Stomach (tissue), 9 donors: ENCODE results near the gene CHD9. TPM values are rescaled to one million over a fixed set of nuclear protein-coding genes. Genes with fewer than 3 reads are reported as not detected.

Source experiments
- DNase-seq, 2 donors: peaks; one replicate each; pipeline versions ENCODE4 v3.0.0 to v3.0.0-alpha.2; 2013 to 2019
- H3K27ac ChIP-seq, 5 donors: fragments of 200-600 bp in 4 of 5; sonication (generic) in 4 of 5; one replicate each; pipeline ENCODE4 v1.5.1; 2013 to 2019; ENCODE audit warnings: mild to moderate bottlenecking in 1 of 5, moderate library complexity in 1 of 5
- H3K27me3 ChIP-seq, 3 donors: fragments of 200-600 bp; sonication (generic); one replicate each; pipeline ENCODE4 v1.5.1; 2017 to 2019; ENCODE audit warnings: mixed run types in 1 of 3
- H3K36me3 ChIP-seq, 4 donors: fragments of 200-600 bp; sonication (generic); 1 replicate in 3 of 4; 2 replicates in 1 of 4; pipeline ENCODE4 v1.5.1; 2016 to 2019
- H3K4me1 ChIP-seq, 4 donors: fragments of 200-600 bp; sonication (generic); one replicate each; pipeline ENCODE4 v1.5.1; 2016 to 2019
- H3K4me3 ChIP-seq, 4 donors: fragments of 200-600 bp; sonication (generic) in 3 of 4; one replicate each; pipeline ENCODE4 v1.5.1; 2016 to 2019; ENCODE audit warnings: mild to moderate bottlenecking in 1 of 4
- H3K9me3 ChIP-seq, 4 donors: fragments of 200-600 bp; sonication (generic); one replicate each; pipeline ENCODE4 v1.5.1; 2016 to 2019
- CTCF ChIP-seq, 7 experiments: fragments of 450-650 bp in 4 of 7; fragments of 200-600 bp in 3 of 7; sonication (generic) in 3 of 7; IDR thresholded peaks; one replicate each; pipeline ENCODE4 v1.5.1; 2016 to 2019; ENCODE audit warnings: antibody characterized with exemption in 7 of 7, control low read depth in 2 of 7, mild to moderate bottlenecking in 1 of 7
- EP300 ChIP-seq: sonication (generic); formaldehyde crosslinking; IDR thresholded peaks from one replicate; pipeline ENCODE4 v1.6.1; 2017; ENCODE audit warnings: antibody characterized with exemption
- POLR2A ChIP-seq, 4 donors: fragments of 450-650 bp; IDR thresholded peaks; one replicate each; pipeline ENCODE4 v1.6.1; 2016; ENCODE audit warnings: antibody characterized with exemption in 4 of 4, control low read depth in 2 of 4, mild to moderate bottlenecking in 1 of 4, moderate library complexity in 1 of 4
- POLR2AphosphoS5 ChIP-seq, 3 donors: sonication (generic); formaldehyde crosslinking; IDR thresholded peaks; one replicate each; pipeline ENCODE4 v1.6.1; 2016; ENCODE audit warnings: antibody characterized with exemption in 3 of 3
- WGBS, 5 donors: extraction: QIAGEN DNeasy Blood & Tissue Kit in 3 of 5; methylation state at CpG; one replicate each; pipeline versions ENCODE4 v1.1.5 to v1.1.7; 2013 to 2018; 5-methylcytosine and 5-hydroxymethylcytosine counted together
- intact Hi-C: fragments of 100-400 bp; cut with DNase I; formaldehyde crosslinking; loops from one replicate; pipeline ENCODE4 v1.15.1; 2023; ENCODE audit warnings: low total_unique reads
- polyA plus RNA-seq, 3 donors: library from polyadenylated mRNA; stranded (reverse); fragments of 200-250 nt; gene quantifications; one replicate each; pipeline ENCODE4 v1.2.3, GENCODE V29; 2013
- total RNA-seq, 5 donors: library from RNA; depleted of rRNA; stranded (reverse); fragments of >200 nt; gene quantifications; one replicate each; pipeline versions ENCODE4 v1.1.0 to v1.2.3, GENCODE V29; 2014 to 2016
- donor health status: healthy with polysubstance abuse.
- donor health status: Bipolar disorder and iron deficiency.
- donor health status: healthy.

CHD9 gene
- total and polyA plus RNA-seq, 8 donors, result 8.1 to 224 (median 29.4) TPM

GRCh38 chr16:53291757-53292392 lies 237.1 kb downstream of the CHD9 start:
- 68 to 96% (median 88%) methylated on average over 2 of the region's 2 CpGs for whole genome bisulfite sequencing, 5 donors
- H3K27ac ChIP-seq, result no peak overlapping the region
- H3K9me3 ChIP-seq, result no peaks in the 10 kb centered on the region
- intact Hi-C loops, result no loop called here
- no peaks in the 10 kb centered on the region for H3K27me3 ChIP-seq
- no peak for DNase-seq
- peaks cover 46 to 100% (median 97%) of the 10 kb centered on the region in 4 donors for H3K36me3 ChIP-seq
- H3K4me3 ChIP-seq, result no peak overlapping the region
- TF ChIP-seq EP300 (no peak), POLR2AphosphoS5 (IDR thresholded peaks at IDR 0.05) (no peak), POLR2A (IDR thresholded peaks at IDR 0.05) (no peak), CTCF (IDR thresholded peaks at IDR 0.05) (no peak)
- no peaks in the 10 kb centered on the region for H3K4me1 ChIP-seq

GRCh38 chr16:53297477-53297876 lies 242.7 kb downstream of the CHD9 start:
- Histone ChIP-seq H3K4me3 (no peak overlapping the region), H3K36me3 (peaks cover 43 to 93% (median 89%) of the 10 kb centered on the region in 4 donors), H3K27ac (no peak overlapping the region), H3K27me3 (no peaks in the 10 kb centered on the region), H3K9me3 (no peaks in the 10 kb centered on the region), H3K4me1 (no peaks in the 10 kb centered on the region)
- TF ChIP-seq CTCF (IDR thresholded peaks at IDR 0.05) (no peak), POLR2AphosphoS5 (IDR thresholded peaks at IDR 0.05) (no peak), EP300 (no peak), POLR2A (IDR thresholded peaks at IDR 0.05) (no peak)
- intact Hi-C loops, result no loop called here
- no peak for DNase-seq

GRCh38 chr16:53304334-53304733 lies 249.5 kb downstream of the CHD9 start:
- Histone ChIP-seq H3K27me3 (no peaks in the 10 kb centered on the region), H3K4me1 (no peaks in the 10 kb centered on the region), H3K4me3 (no peak overlapping the region), H3K9me3 (no peaks in the 10 kb centered on the region), H3K36me3 (peaks cover 30 to 88% (median 83%) of the 10 kb centered on the region in 4 donors), H3K27ac (no peak overlapping the region)
- no peak for TF ChIP-seq EP300
- TF ChIP-seq CTCF (IDR thresholded peaks at IDR 0.05), result no peak
- no peak for TF ChIP-seq POLR2AphosphoS5 (IDR thresholded peaks at IDR 0.05)
- TF ChIP-seq POLR2A (IDR thresholded peaks at IDR 0.05), result no peak
- intact Hi-C loops, result no loop called here
- WGBS, 5 donors, result 82 to 95% (median 87%) methylated on average over 2 of the region's 2 CpGs
- no peak for DNase-seq

GRCh38 chr16:53305743-53306142 lies 251.0 kb downstream of the CHD9 start:
- H3K36me3 ChIP-seq, result peaks cover 35 to 88% (median 83%) of the 10 kb centered on the region in 4 donors
- no peak for TF ChIP-seq EP300
- TF ChIP-seq POLR2A (IDR thresholded peaks at IDR 0.05), result no peak
- no peak for TF ChIP-seq CTCF (IDR thresholded peaks at IDR 0.05)
- TF ChIP-seq POLR2AphosphoS5 (IDR thresholded peaks at IDR 0.05), result no peak

More at GRCh38 chr16:53305743-53306142, 251.0 kb downstream of the CHD9 start:
- intact Hi-C loops, result no loop called here
- Histone ChIP-seq H3K4me1 (no peaks in the 10 kb centered on the region), H3K27me3 (no peaks in the 10 kb centered on the region), H3K4me3 (no peak overlapping the region), H3K9me3 (no peaks in the 10 kb centered on the region), H3K27ac (no peak overlapping the region)
- DNase-seq, result no peak
- WGBS, 5 donors, result 94 to 97% (median 95%) methylated on average over 3 of the region's 3 CpGs
